NCI-H128 (cell line): ENCODE results near the gene TNIP2.

Experiments
- DNase-seq: peaks from one replicate; lab custom pipeline; 2025; ENCODE audit not compliant: unreplicated experiment; lab: John Stamatoyannopoulos, UW

TNIP2 gene

GRCh38 chr4:2721586-2721985 is 34.5 kb downstream of the TNIP2 start:
- no peak for DNase-seq

- DNase-seq, result no peak
Observed at GRCh38 chr4:2716236-2716635, 39.9 kb downstream of the TNIP2 start.

- DNase-seq, result no peak
Observed at GRCh38 chr4:2715426-2715825, 40.7 kb downstream of the TNIP2 start.

GRCh38 chr4:2714918-2715317 is 41.2 kb downstream of the TNIP2 start:
- no peak for DNase-seq

GRCh38 chr4:2714061-2714770 is 41.9 kb downstream of the TNIP2 start:
- DNase-seq, result no peak

GRCh38 chr4:2713337-2713736 is 42.8 kb downstream of the TNIP2 start:
- no peak for DNase-seq

- DNase-seq, result no peak
Observed at GRCh38 chr4:2712261-2712842, 43.8 kb downstream of the TNIP2 start.

- no peak for DNase-seq
Observed at GRCh38 chr4:2702770-2703169, 53.4 kb downstream of the TNIP2 start.

- no peak for DNase-seq
Observed at GRCh38 chr4:2702361-2702760, 53.8 kb downstream of the TNIP2 start.

GRCh38 chr4:2700031-2700430 is 56.1 kb downstream of the TNIP2 start:
- no peak for DNase-seq

- no peak for DNase-seq
Observed at GRCh38 chr4:2699534-2699933, 56.6 kb downstream of the TNIP2 start.

GRCh38 chr4:2698951-2699505 is 57.1 kb downstream of the TNIP2 start:
- DNase-seq, result no peak

- no peak for DNase-seq
Observed at GRCh38 chr4:2698504-2698903, 57.6 kb downstream of the TNIP2 start.

- DNase-seq, result no peak
Observed at GRCh38 chr4:2697995-2698414, 58.1 kb downstream of the TNIP2 start.

GRCh38 chr4:2696423-2696822 is 59.7 kb downstream of the TNIP2 start:
- DNase-seq, result no peak

- no peak for DNase-seq
Observed at GRCh38 chr4:2695346-2696060, 60.6 kb downstream of the TNIP2 start.

GRCh38 chr4:2694691-2695090 is 61.4 kb downstream of the TNIP2 start:
- no peak for DNase-seq

- DNase-seq, result no peak
Observed at GRCh38 chr4:2691952-2692435, 64.1 kb downstream of the TNIP2 start.
